ENCODE data around the gene HCAR3. TPM values are rescaled to one million over a fixed set of nuclear protein-coding genes. Genes with fewer than 3 reads are reported as not detected.
A peak's percentile ranks its signal among the peaks of the same experiment; 100 is the strongest.

The HCAR3 gene
- polyA plus RNA-seq, 2 of the 4 experiments (the other 2 are of a cell fraction), result not detected

GRCh38 chr12:122753319-122753650 lies 36.7 kb upstream of the HCAR3 start:
- DNase-seq (ENCODE audit: low read depth in 1 of 2, low spot score in 1 of 2) (no peak), FAIRE-seq (no peak), ATAC-seq (peak in 1 of 2 experiments; percentile 7; a peak in 1 of 6 replicates)
- H3K4me3 ChIP-seq, result peak overlapping the region; percentile 80
- POLR2A ChIA-PET, result interaction anchor here (0.9 to 2.1 kb wide), 4 partner anchors 113 to 126 kb away, joined by 3 to 13 read pairs (median 6); no protein-coding TSS in a partner anchor
- H3K27ac ChIP-seq, result peak overlapping the region; percentile 89 to 92
- CTCF ChIA-PET, result interaction anchor here (0.6 to 9.0 kb wide), 31 partner anchors 9 to 1402 kb away, joined by 3 to 143 read pairs (median 4); no protein-coding TSS in a partner anchor
- H3K4me1 ChIP-seq, result peaks cover 25% of the 10 kb centered on the region
- no peaks in the 10 kb centered on the region for H3K9me3 ChIP-seq
- 3% methylated on average over 5 of the region's 5 CpGs for WGBS (ENCODE audit: missing lambda C conversion rate)
- no peak for TF ChIP-seq CBX8 (IDR thresholded peaks at IDR 0.05)
- no peak for TF ChIP-seq PHF8 (IDR thresholded peaks at IDR 0.05; ENCODE audit: borderline replicate concordance, low read depth)
- no peak for TF ChIP-seq RNF2 (IDR thresholded peaks at IDR 0.05; ENCODE audit: borderline replicate concordance, low read depth)
- no peak for TF ChIP-seq MYC (IDR thresholded peaks at IDR 0.05; ENCODE audit: borderline replicate concordance, low read length)
- TF ChIP-seq JUNB (IDR thresholded peaks at IDR 0.05), result no peak
- TF ChIP-seq FOSB (CRISPR knock-in tag; IDR thresholded peaks at IDR 0.05), result no peak
- no peak for TF ChIP-seq FOSL2 (IDR thresholded peaks at IDR 0.05)
- TF ChIP-seq FOSL2 (CRISPR knock-in tag; IDR thresholded peaks at IDR 0.05), result no peak
- H3K4me2 ChIP-seq, result peak overlapping the region; percentile 94

- no peaks in the 10 kb centered on the region for H3K9me3 ChIP-seq
- FAIRE-seq, result no peak
- ChIA-PET POLR2A (interaction anchor here (0.6 to 2.1 kb wide), 9 partner anchors 74 to 728 kb away, joined by 3 to 13 read pairs (median 3); partner anchors contain the start of genes KNTC1 and RSRC2), CTCF (interaction anchor here (0.6 to 9.0 kb wide), 47 partner anchors 9 to 598 kb away, joined by 3 to 143 read pairs (median 4); no protein-coding TSS in a partner anchor)
- ATAC-seq, result peak; percentile 93 to 97
- H3K4me3 ChIP-seq, result peak within 1 kb of the TSS; percentile 80
- peak within 1 kb of the TSS; percentile 94 for H3K4me2 ChIP-seq
- peak within 1 kb of the TSS; percentile 89 to 92 for H3K27ac ChIP-seq
- H3K4me1 ChIP-seq, result peaks cover 25% of the 10 kb centered on the region
- peak; percentile 98 for DNase-seq (ENCODE audit: low read depth in 1 of 2, low spot score in 1 of 2)
- WGBS (ENCODE audit: missing lambda C conversion rate), result under 1% methylated on average over 44 of the region's 73 CpGs
- TF ChIP-seq GATA3 (IDR thresholded peaks at IDR 0.05; ENCODE audit: borderline replicate concordance) (peak; percentile 98), RAD21 (conservative IDR thresholded peaks at IDR 0.05 in 1 of 2, IDR thresholded peaks at IDR 0.05 in 1 of 2) (peak; percentile 94 to 99), MYC (IDR thresholded peaks at IDR 0.05; ENCODE audit: borderline replicate concordance, low read length) (peak; percentile 77; the same call in 1 of the 2 replicates), ZFP36 (IDR thresholded peaks at IDR 0.05; ENCODE audit: borderline replicate concordance, partially characterized antibody) (no peak), PHF8 (IDR thresholded peaks at IDR 0.05; ENCODE audit: borderline replicate concordance, low read depth) (peak; percentile 91; the same call in 1 of the 2 replicates), POLR2A (IDR thresholded peaks at IDR 0.05; ENCODE audit: low read length) (peak; percentile 80), USF2 (IDR thresholded peaks at IDR 0.05) (peak; percentile 71), FOSL2 (IDR thresholded peaks at IDR 0.05) (no peak), FOSL2 (CRISPR knock-in tag; IDR thresholded peaks at IDR 0.05) (peak; percentile 83), MAX (IDR thresholded peaks at IDR 0.05) (peak; percentile 88), PBX3 (IDR thresholded peaks at IDR 0.05) (0 out of 2 replicates have a peak, but pooled peaks have one; percentile 48), CHD2 (IDR thresholded peaks at IDR 0.05; ENCODE audit: low read length, partially characterized antibody) (peak; percentile 100), MAFK (IDR thresholded peaks at IDR 0.05; ENCODE audit: partially characterized antibody) (peak; percentile 80), ESRRA (IDR thresholded peaks at IDR 0.05; ENCODE audit: borderline replicate concordance, low read length) (no peak), TFCP2L1 (CRISPR knock-in tag; IDR thresholded peaks at IDR 0.05) (0 out of 2 replicates have a peak, but pooled peaks have one; percentile 44), SMC3 (IDR thresholded peaks at IDR 0.05) (peak; percentile 99), HEYL (CRISPR knock-in tag; IDR thresholded peaks at IDR 0.05) (no peak), RFX5 (IDR thresholded peaks at IDR 0.05) (peak; percentile 51; the same call in 1 of the 2 replicates), KDM5A (IDR thresholded peaks at IDR 0.05) (peak; percentile 50)
- TF ChIP-seq, protein P1, sequence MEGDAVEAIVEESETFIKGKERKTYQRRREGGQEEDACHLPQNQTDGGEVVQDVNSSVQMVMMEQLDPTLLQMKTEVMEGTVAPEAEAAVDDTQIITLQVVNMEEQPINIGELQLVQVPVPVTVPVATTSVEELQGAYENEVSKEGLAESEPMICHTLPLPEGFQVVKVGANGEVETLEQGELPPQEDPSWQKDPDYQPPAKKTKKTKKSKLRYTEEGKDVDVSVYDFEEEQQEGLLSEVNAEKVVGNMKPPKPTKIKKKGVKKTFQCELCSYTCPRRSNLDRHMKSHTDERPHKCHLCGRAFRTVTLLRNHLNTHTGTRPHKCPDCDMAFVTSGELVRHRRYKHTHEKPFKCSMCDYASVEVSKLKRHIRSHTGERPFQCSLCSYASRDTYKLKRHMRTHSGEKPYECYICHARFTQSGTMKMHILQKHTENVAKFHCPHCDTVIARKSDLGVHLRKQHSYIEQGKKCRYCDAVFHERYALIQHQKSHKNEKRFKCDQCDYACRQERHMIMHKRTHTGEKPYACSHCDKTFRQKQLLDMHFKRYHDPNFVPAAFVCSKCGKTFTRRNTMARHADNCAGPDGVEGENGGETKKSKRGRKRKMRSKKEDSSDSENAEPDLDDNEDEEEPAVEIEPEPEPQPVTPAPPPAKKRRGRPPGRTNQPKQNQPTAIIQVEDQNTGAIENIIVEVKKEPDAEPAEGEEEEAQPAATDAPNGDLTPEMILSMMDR (IDR thresholded peaks at IDR 0.05), result peak; percentile 91
- TF ChIP-seq, protein P2, sequence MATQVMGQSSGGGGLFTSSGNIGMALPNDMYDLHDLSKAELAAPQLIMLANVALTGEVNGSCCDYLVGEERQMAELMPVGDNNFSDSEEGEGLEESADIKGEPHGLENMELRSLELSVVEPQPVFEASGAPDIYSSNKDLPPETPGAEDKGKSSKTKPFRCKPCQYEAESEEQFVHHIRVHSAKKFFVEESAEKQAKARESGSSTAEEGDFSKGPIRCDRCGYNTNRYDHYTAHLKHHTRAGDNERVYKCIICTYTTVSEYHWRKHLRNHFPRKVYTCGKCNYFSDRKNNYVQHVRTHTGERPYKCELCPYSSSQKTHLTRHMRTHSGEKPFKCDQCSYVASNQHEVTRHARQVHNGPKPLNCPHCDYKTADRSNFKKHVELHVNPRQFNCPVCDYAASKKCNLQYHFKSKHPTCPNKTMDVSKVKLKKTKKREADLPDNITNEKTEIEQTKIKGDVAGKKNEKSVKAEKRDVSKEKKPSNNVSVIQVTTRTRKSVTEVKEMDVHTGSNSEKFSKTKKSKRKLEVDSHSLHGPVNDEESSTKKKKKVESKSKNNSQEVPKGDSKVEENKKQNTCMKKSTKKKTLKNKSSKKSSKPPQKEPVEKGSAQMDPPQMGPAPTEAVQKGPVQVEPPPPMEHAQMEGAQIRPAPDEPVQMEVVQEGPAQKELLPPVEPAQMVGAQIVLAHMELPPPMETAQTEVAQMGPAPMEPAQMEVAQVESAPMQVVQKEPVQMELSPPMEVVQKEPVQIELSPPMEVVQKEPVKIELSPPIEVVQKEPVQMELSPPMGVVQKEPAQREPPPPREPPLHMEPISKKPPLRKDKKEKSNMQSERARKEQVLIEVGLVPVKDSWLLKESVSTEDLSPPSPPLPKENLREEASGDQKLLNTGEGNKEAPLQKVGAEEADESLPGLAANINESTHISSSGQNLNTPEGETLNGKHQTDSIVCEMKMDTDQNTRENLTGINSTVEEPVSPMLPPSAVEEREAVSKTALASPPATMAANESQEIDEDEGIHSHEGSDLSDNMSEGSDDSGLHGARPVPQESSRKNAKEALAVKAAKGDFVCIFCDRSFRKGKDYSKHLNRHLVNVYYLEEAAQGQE (IDR thresholded peaks at IDR 0.05), result peak; percentile 100
- TF ChIP-seq, protein P3, sequence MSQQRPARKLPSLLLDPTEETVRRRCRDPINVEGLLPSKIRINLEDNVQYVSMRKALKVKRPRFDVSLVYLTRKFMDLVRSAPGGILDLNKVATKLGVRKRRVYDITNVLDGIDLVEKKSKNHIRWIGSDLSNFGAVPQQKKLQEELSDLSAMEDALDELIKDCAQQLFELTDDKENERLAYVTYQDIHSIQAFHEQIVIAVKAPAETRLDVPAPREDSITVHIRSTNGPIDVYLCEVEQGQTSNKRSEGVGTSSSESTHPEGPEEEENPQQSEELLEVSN (IDR thresholded peaks at IDR 0.05; ENCODE audit: borderline replicate concordance, low read depth), result peak; percentile 72; the same call in 1 of the 2 replicates
Measured at GRCh38 chr12:122752464-122753318, 36.1 kb upstream of the HCAR3 start, which contains the start of gene DENR. Gene DENR (plus strand): TSS chr12:122752824. CDS start chr12:122753702, 878 bp downstream.
